HEK293T (cell line): ENCODE data around the gene CENPT.

Experiments used
- CTCF ChIA-PET: fragments of 350-600 bp; formaldehyde crosslinking; extraction: SDS; loops from one replicate; lab custom pipeline; 2021; ENCODE audit warnings: antibody characterized with exemption, inconsistent platforms; lab: Yijun Ruan, JAX
- POLR2A ChIA-PET: fragments of 350-600 bp; formaldehyde crosslinking; extraction: SDS; loops from one replicate; lab custom pipeline; 2020; ENCODE audit warnings: antibody characterized with exemption, inconsistent platforms; lab: Yijun Ruan, JAX
- DNase-seq: peaks from one replicate; pipeline ENCODE4 v3.0.0; 2012; ENCODE audit warnings: mixed read lengths; ENCODE audit errors: extremely low spot score
- ARNT ChIP-seq: fragments of 450-650 bp; IDR thresholded peaks from 2 replicates; pipeline ENCODE4 v1.6.1; 2017; ENCODE audit warnings: mild to moderate bottlenecking
- BHLHE40 ChIP-seq: fragments of 450-650 bp; IDR thresholded peaks from 2 replicates; pipeline ENCODE4 v1.6.1; 2016; ENCODE audit warnings: mild to moderate bottlenecking, moderate library complexity, borderline replicate concordance
- CTBP1 ChIP-seq: fragments of 450-650 bp; IDR thresholded peaks from 2 replicates; pipeline ENCODE4 v1.6.1; 2016; ENCODE audit warnings: borderline replicate concordance
- ELF4 ChIP-seq: fragments of 450-650 bp; IDR thresholded peaks from 2 replicates; pipeline ENCODE4 v1.6.1; 2017; ENCODE audit warnings: antibody characterized with exemption
- FOXA1 ChIP-seq: fragments of 450-650 bp; IDR thresholded peaks from 2 replicates; pipeline ENCODE4 v1.6.1; 2016; ENCODE audit warnings: mild to moderate bottlenecking
- FOXK2 ChIP-seq: fragments of 450-650 bp; IDR thresholded peaks from 2 replicates; pipeline ENCODE4 v1.6.1; 2016; ENCODE audit warnings: mild to moderate bottlenecking
- FOXM1 ChIP-seq: fragments of 450-650 bp; IDR thresholded peaks from 2 replicates; pipeline ENCODE4 v1.6.1; 2017; ENCODE audit warnings: mild to moderate bottlenecking, borderline replicate concordance
- HDGF ChIP-seq: fragments of 450-650 bp; IDR thresholded peaks from 2 replicates; pipeline ENCODE4 v1.6.1; 2017; ENCODE audit warnings: antibody characterized with exemption, borderline replicate concordance
- L3MBTL2 ChIP-seq: fragments of 450-650 bp; conservative IDR thresholded peaks from 2 replicates; pipeline ENCODE4 v1.6.1; 2016; ENCODE audit warnings: mild to moderate bottlenecking
- LEF1 ChIP-seq: fragments of 450-650 bp; IDR thresholded peaks from 2 replicates; pipeline ENCODE4 v1.6.1; 2017; ENCODE audit warnings: mild to moderate bottlenecking, borderline replicate concordance
- NFRKB ChIP-seq: fragments of 450-650 bp; IDR thresholded peaks from 2 replicates; pipeline ENCODE4 v1.6.1; 2016; ENCODE audit warnings: mild to moderate bottlenecking, moderate library complexity
- PKNOX1 ChIP-seq: fragments of 450-650 bp; IDR thresholded peaks from 2 replicates; pipeline ENCODE4 v1.6.1; 2016
- SP1 ChIP-seq: fragments of 450-650 bp; IDR thresholded peaks from 2 replicates; pipeline ENCODE4 v1.6.1; 2017
- SUZ12 ChIP-seq: fragments of 450-650 bp; IDR thresholded peaks from 2 replicates; pipeline ENCODE4 v1.6.1; 2016; ENCODE audit warnings: mild to moderate bottlenecking
- TARDBP ChIP-seq: fragments of 450-650 bp; IDR thresholded peaks from 2 replicates; pipeline ENCODE4 v1.6.1; 2016
- ZNF384 ChIP-seq: fragments of 450-650 bp; IDR thresholded peaks from 2 replicates; pipeline ENCODE4 v1.6.1; 2016

Gene CENPT

GRCh38 chr16:67805718-67806427 is 41.6 kb downstream of the CENPT start:
- no peak for DNase-seq
- POLR2A ChIA-PET, result interaction anchor here (0.8 to 1.2 kb wide), 9 partner anchors 9 to 146 kb away, joined by 3 to 7 read pairs (median 3); partner anchors contain the start of genes ACD and GFOD2
- CTCF ChIA-PET, result interaction anchor here (1.3 to 2.7 kb wide), 2 partner anchors 10 to 133 kb away, joined by 5 to 32 read pairs; no protein-coding TSS in a partner anchor
- TF ChIP-seq FOXM1 (no peak), SUZ12 (no peak), LEF1 (no peak), FOXA1 (no peak), SP1 (no peak), CTBP1 (no peak), BHLHE40 (no peak), PKNOX1 (no peak), NFRKB (no peak), ZNF384 (no peak), FOXK2 (no peak), TARDBP (no peak)

- POLR2A ChIA-PET, result no interaction called here
- no peak for DNase-seq
- no peak for TF ChIP-seq SUZ12
- no peak for TF ChIP-seq FOXM1
- TF ChIP-seq L3MBTL2, result no peak
- TF ChIP-seq FOXK2, result no peak
- no peak for TF ChIP-seq ARNT
- TF ChIP-seq ELF4, result no peak
- TF ChIP-seq LEF1, result no peak
- no peak for TF ChIP-seq HDGF
- no peak for TF ChIP-seq NFRKB
- no peak for TF ChIP-seq PKNOX1
- no peak for TF ChIP-seq CTBP1
- no peak for TF ChIP-seq FOXA1
- TF ChIP-seq BHLHE40, result no peak
- no peak for TF ChIP-seq SP1
- CTCF ChIA-PET, result interaction anchor here (1.0 kb wide), 1 partner anchor 11 kb away, joined by 3 read pairs; no protein-coding TSS in a partner anchor
Measured at GRCh38 chr16:67804853-67805542, 42.5 kb downstream of the CENPT start.

GRCh38 chr16:67803894-67804293 is 43.6 kb downstream of the CENPT start:
- ChIA-PET CTCF (interaction anchor here (2.1 kb wide), 1 partner anchor 13 kb away, joined by 8 read pairs; no protein-coding TSS in a partner anchor), POLR2A (no interaction called here)
- no peak for DNase-seq
- TF ChIP-seq ARNT (no peak), FOXK2 (no peak), NFRKB (no peak), HDGF (no peak), FOXA1 (no peak), CTBP1 (no peak), FOXM1 (no peak), ELF4 (no peak), ZNF384 (no peak)

- no peak for DNase-seq
- CTCF ChIA-PET, result interaction anchor here (1.1 to 2.1 kb wide), 3 partner anchors 10 to 130 kb away, joined by 4 to 8 read pairs (median 5); no protein-coding TSS in a partner anchor
- TF ChIP-seq ELF4 (no peak), FOXK2 (no peak), CTBP1 (no peak), HDGF (no peak), BHLHE40 (no peak), NFRKB (no peak), SP1 (no peak), TARDBP (no peak), FOXM1 (no peak), SUZ12 (no peak), PKNOX1 (no peak), L3MBTL2 (no peak), ZNF384 (no peak), ARNT (no peak), LEF1 (no peak), FOXA1 (no peak)
- POLR2A ChIA-PET, result interaction anchor here (1.2 kb wide), 1 partner anchor 63 kb away, joined by 3 read pairs; no protein-coding TSS in a partner anchor
Measured at GRCh38 chr16:67801883-67802282, 45.6 kb downstream of the CENPT start.

- CTCF ChIA-PET, result interaction anchor here (1.0 to 1.6 kb wide), 2 partner anchors 9 to 15 kb away, joined by 3 to 5 read pairs; no protein-coding TSS in a partner anchor
- no peak for TF ChIP-seq ELF4
- no peak for TF ChIP-seq PKNOX1
- TF ChIP-seq LEF1, result no peak
- no peak for TF ChIP-seq BHLHE40
- no peak for TF ChIP-seq TARDBP
- TF ChIP-seq FOXK2, result no peak
- no peak for TF ChIP-seq CTBP1
- POLR2A ChIA-PET, result interaction anchor here (1.0 kb wide), 1 partner anchor 82 kb away, joined by 4 read pairs; the partner anchor contains the start of gene GFOD2
- no peak for DNase-seq
Measured at GRCh38 chr16:67801241-67801640, 46.3 kb downstream of the CENPT start.
